ENCODE measurements around the gene TMEM187. TPM values are rescaled to one million over a fixed set of nuclear protein-coding genes. Genes with fewer than 3 reads are reported as not detected.

The TMEM187 gene
- polyA plus RNA-seq, 1 experiment = 3.2 TPM

DNA sequence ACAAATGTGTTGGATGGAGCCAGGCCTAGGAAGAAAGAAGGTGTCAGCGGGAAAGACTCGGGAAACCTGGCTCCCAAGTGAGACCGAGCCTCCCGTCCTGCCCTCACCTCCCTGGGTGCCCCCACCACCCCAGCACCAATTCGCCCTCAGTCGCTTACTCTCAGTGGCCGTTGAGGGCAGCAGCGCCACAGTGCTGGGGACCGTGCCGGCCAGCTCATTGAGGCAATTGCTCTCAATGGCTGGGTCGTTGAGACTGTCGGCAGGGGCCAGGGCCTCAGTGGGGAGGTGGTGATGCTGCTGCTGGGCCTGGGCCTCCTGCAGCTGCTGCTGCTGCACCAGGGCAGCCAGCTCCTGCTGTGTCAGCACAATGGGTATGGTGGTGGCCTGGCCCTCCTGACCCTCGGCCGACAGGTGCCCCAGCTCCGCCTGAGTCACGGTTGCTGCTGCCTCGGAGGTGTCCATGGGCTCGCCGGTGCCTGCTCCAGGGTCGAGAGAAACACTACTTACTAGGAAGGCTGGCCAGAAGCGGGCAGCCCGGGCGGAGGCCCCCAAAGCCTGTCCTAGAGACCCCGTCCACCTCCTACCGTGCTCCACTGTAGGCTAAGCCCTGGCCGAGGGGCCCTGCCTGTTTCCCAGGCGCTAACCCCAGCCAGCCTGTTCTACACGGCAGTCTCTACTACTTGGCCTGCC lies 20.7 kb upstream of the TMEM187 start:
- no peaks in the 10 kb centered on the region; the same call in 1 of the 2 replicates for H3K9me3 ChIP-seq (ENCODE audit: control insufficient read depth, insufficient read depth, low read length)
- H3K27ac ChIP-seq (ENCODE audit: low read depth, low read length) = no peak overlapping the region
- CTCF ChIA-PET = interaction anchor here (1.0 to 1.9 kb wide), 3 partner anchors 15 to 192 kb away, joined by 3 to 9 read pairs (median 6); no protein-coding TSS in a partner anchor
- POLR2A ChIA-PET = no interaction called here
- TF ChIP-seq, protein P1, sequence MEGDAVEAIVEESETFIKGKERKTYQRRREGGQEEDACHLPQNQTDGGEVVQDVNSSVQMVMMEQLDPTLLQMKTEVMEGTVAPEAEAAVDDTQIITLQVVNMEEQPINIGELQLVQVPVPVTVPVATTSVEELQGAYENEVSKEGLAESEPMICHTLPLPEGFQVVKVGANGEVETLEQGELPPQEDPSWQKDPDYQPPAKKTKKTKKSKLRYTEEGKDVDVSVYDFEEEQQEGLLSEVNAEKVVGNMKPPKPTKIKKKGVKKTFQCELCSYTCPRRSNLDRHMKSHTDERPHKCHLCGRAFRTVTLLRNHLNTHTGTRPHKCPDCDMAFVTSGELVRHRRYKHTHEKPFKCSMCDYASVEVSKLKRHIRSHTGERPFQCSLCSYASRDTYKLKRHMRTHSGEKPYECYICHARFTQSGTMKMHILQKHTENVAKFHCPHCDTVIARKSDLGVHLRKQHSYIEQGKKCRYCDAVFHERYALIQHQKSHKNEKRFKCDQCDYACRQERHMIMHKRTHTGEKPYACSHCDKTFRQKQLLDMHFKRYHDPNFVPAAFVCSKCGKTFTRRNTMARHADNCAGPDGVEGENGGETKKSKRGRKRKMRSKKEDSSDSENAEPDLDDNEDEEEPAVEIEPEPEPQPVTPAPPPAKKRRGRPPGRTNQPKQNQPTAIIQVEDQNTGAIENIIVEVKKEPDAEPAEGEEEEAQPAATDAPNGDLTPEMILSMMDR (IDR thresholded peaks at IDR 0.05; ENCODE audit: low read depth, low read length) = no peak
- H3K4me3 ChIP-seq (ENCODE audit: low read depth, low read length) = no peak overlapping the region
- no peaks in the 10 kb centered on the region for H3K27me3 ChIP-seq (ENCODE audit: control insufficient read depth, insufficient read depth, low read length)
- no peak for DNase-seq (ENCODE audit: low read depth, low spot score)

DNA sequence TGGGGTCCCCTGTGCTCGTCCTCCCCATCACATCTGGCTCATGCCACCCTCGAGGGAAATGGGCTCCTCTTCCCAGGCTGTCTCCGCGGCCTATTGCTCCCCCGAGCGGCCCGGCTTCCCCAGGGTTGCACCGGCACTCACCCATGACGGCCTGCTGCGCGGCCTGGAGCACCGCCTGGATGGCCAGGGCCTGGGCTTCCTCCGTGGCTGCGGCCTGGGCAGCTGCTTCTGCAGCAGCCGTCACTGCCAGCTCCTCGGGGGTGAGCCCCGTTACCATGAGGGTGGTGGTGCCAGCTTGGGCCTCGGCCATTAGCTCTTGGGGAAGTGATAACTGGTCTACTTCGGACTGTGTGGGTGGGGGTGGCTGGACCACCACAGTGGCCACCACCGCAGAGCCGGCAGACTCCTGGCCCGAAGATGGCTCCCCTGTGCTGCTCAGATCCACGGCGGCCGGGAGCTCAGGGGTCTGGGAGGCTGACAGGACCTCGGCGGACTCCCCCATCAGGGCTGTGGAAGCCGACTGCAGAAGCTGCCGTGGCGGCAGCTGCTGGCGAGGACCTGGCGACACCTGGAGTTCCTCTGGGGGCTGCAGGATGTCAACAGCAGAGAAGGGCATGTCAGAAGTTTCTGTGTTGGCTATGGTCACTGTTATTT lies 20.1 kb upstream of the TMEM187 start:
- Histone ChIP-seq H3K27me3 (ENCODE audit: control insufficient read depth, insufficient read depth, low read length) (no peaks in the 10 kb centered on the region), H3K4me3 (ENCODE audit: low read depth, low read length) (no peak overlapping the region), H3K27ac (ENCODE audit: low read depth, low read length) (peak overlapping the region; percentile 52), H3K9me3 (ENCODE audit: control insufficient read depth, insufficient read depth, low read length) (no peaks in the 10 kb centered on the region; the same call in 1 of the 2 replicates)
- POLR2A ChIA-PET = no interaction called here
- no peak for DNase-seq (ENCODE audit: low read depth, low spot score)
- CTCF ChIA-PET = interaction anchor here (0.6 to 1.8 kb wide), 3 partner anchors 189 to 197 kb away, joined by 3 to 9 read pairs (median 8); no protein-coding TSS in a partner anchor
- TF ChIP-seq, protein P1 (IDR thresholded peaks at IDR 0.05; ENCODE audit: low read depth, low read length) = no peak

DNA sequence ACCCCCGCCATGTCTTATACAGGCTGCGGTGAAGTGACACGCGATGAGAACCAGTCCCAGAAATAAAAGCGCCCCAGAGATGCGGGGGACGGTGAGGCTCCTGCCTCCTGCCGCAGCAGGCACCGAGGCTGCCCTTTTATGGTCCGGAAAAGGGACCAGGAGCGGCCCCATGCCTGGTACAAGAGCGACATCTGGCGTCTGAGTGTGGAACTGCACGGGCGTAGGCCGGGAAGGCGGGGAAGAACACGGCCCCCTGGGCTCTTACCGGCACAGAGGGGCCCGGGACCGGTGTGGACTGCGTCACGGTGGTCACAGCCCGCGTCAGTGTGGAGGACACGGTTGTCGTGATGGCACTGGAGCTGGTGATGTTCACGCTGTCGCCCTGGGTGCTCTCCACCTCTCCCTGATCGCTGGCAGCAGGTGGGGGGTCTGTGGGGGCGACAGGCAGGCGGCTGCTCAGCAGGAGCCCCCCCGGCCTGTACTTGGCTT lies 19.2 kb upstream of the TMEM187 start:
- Histone ChIP-seq H3K4me3 (ENCODE audit: low read depth, low read length) (no peak overlapping the region), H3K27ac (ENCODE audit: low read depth, low read length) (peak overlapping the region; percentile 52), H3K9me3 (ENCODE audit: control insufficient read depth, insufficient read depth, low read length) (no peaks in the 10 kb centered on the region; the same call in 1 of the 2 replicates), H3K27me3 (ENCODE audit: control insufficient read depth, insufficient read depth, low read length) (no peaks in the 10 kb centered on the region)
- TF ChIP-seq, protein P1 (IDR thresholded peaks at IDR 0.05; ENCODE audit: low read depth, low read length) = peak; percentile 84
- DNase-seq (ENCODE audit: low read depth, low spot score) = no peak
- CTCF ChIA-PET = no interaction called here
- POLR2A ChIA-PET = no interaction called here

- Histone ChIP-seq H3K4me3 (ENCODE audit: low read depth, low read length) (no peak overlapping the region), H3K9me3 (ENCODE audit: control insufficient read depth, insufficient read depth, low read length) (no peaks in the 10 kb centered on the region; the same call in 1 of the 2 replicates), H3K27ac (ENCODE audit: low read depth, low read length) (no peak overlapping the region), H3K27me3 (ENCODE audit: control insufficient read depth, insufficient read depth, low read length) (no peaks in the 10 kb centered on the region)
- POLR2A ChIA-PET = no interaction called here
- CTCF ChIA-PET = no interaction called here
- DNase-seq (ENCODE audit: low read depth, low spot score) = no peak
- TF ChIP-seq, protein P1 (IDR thresholded peaks at IDR 0.05; ENCODE audit: low read depth, low read length) = no peak
These were observed 18.5 kb upstream of the TMEM187 start for GRCh38 chrX:153953892-153954557.
